ENCODE measurements around the gene TAF1B.

DNA sequence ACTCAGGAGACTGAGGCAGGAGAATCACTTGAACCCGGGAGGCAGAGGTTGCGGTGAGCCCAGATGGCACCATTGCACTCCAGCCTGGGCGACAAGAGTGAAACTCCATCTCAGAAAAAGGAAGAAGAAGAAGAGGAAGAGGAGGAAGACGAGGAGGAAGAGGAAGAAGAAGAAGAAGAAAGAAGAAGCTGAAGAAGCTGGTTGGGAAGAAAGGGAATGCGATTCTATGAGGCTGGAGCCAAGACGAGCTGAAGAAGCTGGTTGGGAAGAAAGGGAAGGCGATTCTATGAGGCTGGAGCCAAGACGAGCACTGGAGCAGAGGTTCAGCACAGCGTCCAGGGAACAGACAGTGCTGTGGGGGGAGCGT is 30.3 kb upstream of the TAF1B start:
- TF ChIP-seq, protein P1, sequence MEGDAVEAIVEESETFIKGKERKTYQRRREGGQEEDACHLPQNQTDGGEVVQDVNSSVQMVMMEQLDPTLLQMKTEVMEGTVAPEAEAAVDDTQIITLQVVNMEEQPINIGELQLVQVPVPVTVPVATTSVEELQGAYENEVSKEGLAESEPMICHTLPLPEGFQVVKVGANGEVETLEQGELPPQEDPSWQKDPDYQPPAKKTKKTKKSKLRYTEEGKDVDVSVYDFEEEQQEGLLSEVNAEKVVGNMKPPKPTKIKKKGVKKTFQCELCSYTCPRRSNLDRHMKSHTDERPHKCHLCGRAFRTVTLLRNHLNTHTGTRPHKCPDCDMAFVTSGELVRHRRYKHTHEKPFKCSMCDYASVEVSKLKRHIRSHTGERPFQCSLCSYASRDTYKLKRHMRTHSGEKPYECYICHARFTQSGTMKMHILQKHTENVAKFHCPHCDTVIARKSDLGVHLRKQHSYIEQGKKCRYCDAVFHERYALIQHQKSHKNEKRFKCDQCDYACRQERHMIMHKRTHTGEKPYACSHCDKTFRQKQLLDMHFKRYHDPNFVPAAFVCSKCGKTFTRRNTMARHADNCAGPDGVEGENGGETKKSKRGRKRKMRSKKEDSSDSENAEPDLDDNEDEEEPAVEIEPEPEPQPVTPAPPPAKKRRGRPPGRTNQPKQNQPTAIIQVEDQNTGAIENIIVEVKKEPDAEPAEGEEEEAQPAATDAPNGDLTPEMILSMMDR (IDR thresholded peaks at IDR 0.05; ENCODE audit: poor library complexity) = no peak
- TF ChIP-seq EZH2phosphoT487 (IDR thresholded peaks at IDR 0.05; ENCODE audit: low read depth, severe bottlenecking, unreplicated experiment) = no peak
